HEK293T (cell line): ENCODE data around the gene CCPG1.
"Not testable (repeated sequence)": the region's sequence is repeated elsewhere in the genome, so short reads cannot be mapped to it uniquely, and the experiment has no call there.

Experiments
- CTCF ChIA-PET: fragments of 350-600 bp; formaldehyde crosslinking; extraction: SDS; loops from one replicate; lab custom pipeline; 2021; ENCODE audit warnings: antibody characterized with exemption, inconsistent platforms; lab: Yijun Ruan, JAX
- POLR2A ChIA-PET: fragments of 350-600 bp; formaldehyde crosslinking; extraction: SDS; loops from one replicate; lab custom pipeline; 2020; ENCODE audit warnings: antibody characterized with exemption, inconsistent platforms; lab: Yijun Ruan, JAX
- DNase-seq: peaks from one replicate; pipeline ENCODE4 v3.0.0; 2012; ENCODE audit warnings: mixed read lengths; ENCODE audit errors: extremely low spot score
- ARNT ChIP-seq: fragments of 450-650 bp; IDR thresholded peaks from 2 replicates; pipeline ENCODE4 v1.6.1; 2017; ENCODE audit warnings: mild to moderate bottlenecking
- BHLHE40 ChIP-seq: fragments of 450-650 bp; IDR thresholded peaks from 2 replicates; pipeline ENCODE4 v1.6.1; 2016; ENCODE audit warnings: mild to moderate bottlenecking, moderate library complexity, borderline replicate concordance
- CTBP1 ChIP-seq: fragments of 450-650 bp; IDR thresholded peaks from 2 replicates; pipeline ENCODE4 v1.6.1; 2016; ENCODE audit warnings: borderline replicate concordance
- ELF4 ChIP-seq: fragments of 450-650 bp; IDR thresholded peaks from 2 replicates; pipeline ENCODE4 v1.6.1; 2017; ENCODE audit warnings: antibody characterized with exemption
- FOXA1 ChIP-seq: fragments of 450-650 bp; IDR thresholded peaks from 2 replicates; pipeline ENCODE4 v1.6.1; 2016; ENCODE audit warnings: mild to moderate bottlenecking
- FOXK2 ChIP-seq: fragments of 450-650 bp; IDR thresholded peaks from 2 replicates; pipeline ENCODE4 v1.6.1; 2016; ENCODE audit warnings: mild to moderate bottlenecking
- FOXM1 ChIP-seq: fragments of 450-650 bp; IDR thresholded peaks from 2 replicates; pipeline ENCODE4 v1.6.1; 2017; ENCODE audit warnings: mild to moderate bottlenecking, borderline replicate concordance
- HDGF ChIP-seq: fragments of 450-650 bp; IDR thresholded peaks from 2 replicates; pipeline ENCODE4 v1.6.1; 2017; ENCODE audit warnings: antibody characterized with exemption, borderline replicate concordance
- L3MBTL2 ChIP-seq: fragments of 450-650 bp; conservative IDR thresholded peaks from 2 replicates; pipeline ENCODE4 v1.6.1; 2016; ENCODE audit warnings: mild to moderate bottlenecking
- LEF1 ChIP-seq: fragments of 450-650 bp; IDR thresholded peaks from 2 replicates; pipeline ENCODE4 v1.6.1; 2017; ENCODE audit warnings: mild to moderate bottlenecking, borderline replicate concordance
- NFRKB ChIP-seq: fragments of 450-650 bp; IDR thresholded peaks from 2 replicates; pipeline ENCODE4 v1.6.1; 2016; ENCODE audit warnings: mild to moderate bottlenecking, moderate library complexity
- PKNOX1 ChIP-seq: fragments of 450-650 bp; IDR thresholded peaks from 2 replicates; pipeline ENCODE4 v1.6.1; 2016
- SP1 ChIP-seq: fragments of 450-650 bp; IDR thresholded peaks from 2 replicates; pipeline ENCODE4 v1.6.1; 2017
- SUZ12 ChIP-seq: fragments of 450-650 bp; IDR thresholded peaks from 2 replicates; pipeline ENCODE4 v1.6.1; 2016; ENCODE audit warnings: mild to moderate bottlenecking
- TARDBP ChIP-seq: fragments of 450-650 bp; IDR thresholded peaks from 2 replicates; pipeline ENCODE4 v1.6.1; 2016
- ZNF384 ChIP-seq: fragments of 450-650 bp; IDR thresholded peaks from 2 replicates; pipeline ENCODE4 v1.6.1; 2016

Gene CCPG1

DNA sequence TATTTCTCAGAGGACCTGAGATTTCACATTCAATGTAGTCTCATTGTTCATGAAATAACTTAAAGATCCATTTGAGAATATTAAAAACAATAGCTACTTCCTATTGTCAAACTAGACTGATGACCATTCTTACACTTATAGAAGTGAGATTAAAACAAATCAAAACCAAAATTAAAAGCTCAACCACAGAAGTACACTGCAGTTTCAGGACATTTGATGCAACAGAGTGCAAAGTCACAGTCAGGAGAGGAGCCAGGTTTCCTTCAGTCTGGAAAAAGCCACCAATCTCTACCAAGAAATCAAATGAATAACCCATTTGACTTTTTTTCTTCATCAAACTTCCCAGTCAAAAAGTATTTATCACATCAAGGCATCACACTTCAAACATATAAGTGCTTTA, 5.5 kb downstream of the CCPG1 start:
- ChIA-PET POLR2A (no interaction called here), CTCF (interaction anchor here (1.4 kb wide), 1 partner anchor 33 kb away, joined by 4 read pairs; no protein-coding TSS in a partner anchor)

DNA sequence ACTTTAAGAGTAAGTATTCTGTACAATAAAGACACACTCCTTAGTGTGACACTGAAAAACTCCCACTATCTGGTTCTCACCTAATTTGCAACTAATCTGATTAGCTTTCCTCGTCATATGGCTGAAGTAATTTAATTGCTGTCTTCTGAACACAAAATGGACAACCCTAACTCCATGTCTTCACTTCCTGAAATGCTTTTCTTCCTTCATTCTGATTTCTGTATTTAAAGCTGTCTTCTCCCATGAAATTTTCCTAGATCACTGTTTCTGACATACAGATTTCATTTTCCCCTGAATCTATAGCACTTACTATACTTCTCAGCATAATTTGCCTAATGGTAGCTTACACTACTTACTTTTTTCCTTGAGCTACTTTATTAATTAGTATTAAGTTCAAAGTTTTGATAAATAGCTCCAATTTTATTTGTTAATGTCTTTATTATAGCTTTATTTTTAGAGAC, 6.3 kb downstream of the CCPG1 start:
- TF ChIP-seq FOXA1: no peak
- TF ChIP-seq FOXM1: no peak
- no peak for TF ChIP-seq L3MBTL2
- no peak for TF ChIP-seq FOXK2
- no peak for TF ChIP-seq NFRKB
- TF ChIP-seq TARDBP: no peak
- TF ChIP-seq ELF4: no peak
- no peak for TF ChIP-seq PKNOX1
- TF ChIP-seq SUZ12: no peak
- TF ChIP-seq SP1: no peak
- TF ChIP-seq ARNT: no peak
- no peak for TF ChIP-seq LEF1
- TF ChIP-seq HDGF: no peak
- no peak for TF ChIP-seq CTBP1
- DNase-seq: no peak
- POLR2A ChIA-PET: no interaction called here
- CTCF ChIA-PET: interaction anchor here (1.4 kb wide), 1 partner anchor 34 kb away, joined by 4 read pairs; no protein-coding TSS in a partner anchor

More for the DNA sequence above, 5.5 kb downstream of the CCPG1 start:
- no peak for DNase-seq
- TF ChIP-seq ARNT (no peak), TARDBP (no peak), FOXK2 (no peak), ZNF384 (no peak), ELF4 (no peak)

- DNase-seq, POLR2A ChIA-PET, CTCF ChIA-PET: not testable (repeated sequence)
Observed at GRCh38 chr15:55400050-55400449, 8.1 kb downstream of the CCPG1 start.

- CTCF ChIA-PET: interaction anchor here (0.6 to 1.0 kb wide), 2 partner anchors 9 to 41 kb away, joined by 3 to 7 read pairs; partner anchors contain the start of gene CCPG1
- DNase-seq: no peak
- POLR2A ChIA-PET: no interaction called here
Observed at GRCh38 chr15:55398243-55398642, 9.9 kb downstream of the CCPG1 start.

DNA sequence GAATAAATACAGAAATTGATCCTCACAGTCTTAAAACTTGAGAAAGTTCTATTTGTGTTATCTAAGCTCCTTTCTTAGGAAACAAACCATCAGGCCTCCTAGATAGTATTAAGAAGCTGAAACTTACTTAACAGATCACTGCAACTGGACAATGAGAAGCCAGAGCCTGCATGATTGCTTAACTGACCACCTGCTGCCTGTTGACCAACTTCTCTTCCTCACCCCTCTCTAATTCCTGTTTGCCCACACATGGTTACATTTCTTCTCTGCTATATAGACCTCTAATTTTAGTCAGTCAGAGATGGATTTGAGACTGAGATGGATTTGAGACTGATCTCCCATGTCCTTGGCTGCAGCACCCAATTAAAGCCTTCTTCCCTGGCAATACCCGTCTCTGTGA, 13.5 kb downstream of the CCPG1 start:
- no peak for DNase-seq
- TF ChIP-seq ELF4 (no peak), PKNOX1 (no peak), FOXK2 (no peak), ARNT (no peak), LEF1 (no peak), HDGF (no peak), TARDBP (no peak), BHLHE40 (no peak), NFRKB (no peak), CTBP1 (no peak), FOXM1 (no peak), FOXA1 (no peak), L3MBTL2 (no peak), SUZ12 (no peak), SP1 (no peak), ZNF384 (no peak)
- CTCF ChIA-PET: interaction anchor here (1.0 kb wide), 1 partner anchor 17 kb away, joined by 3 read pairs; no protein-coding TSS in a partner anchor
- POLR2A ChIA-PET: interaction anchor here (0.6 to 0.8 kb wide), 2 partner anchors 14 to 75 kb away, joined by 3 read pairs; partner anchors contain the start of genes CCPG1, PIERCE2, PIGB and PIGBOS1

More at GRCh38 chr15:55398243-55398642, 9.9 kb downstream of the CCPG1 start:
- no peak for TF ChIP-seq FOXA1
- TF ChIP-seq PKNOX1: no peak
- TF ChIP-seq SP1: no peak
- TF ChIP-seq FOXK2: no peak
- no peak for TF ChIP-seq ELF4
- TF ChIP-seq BHLHE40: no peak
- no peak for TF ChIP-seq FOXM1
- no peak for TF ChIP-seq HDGF
- no peak for TF ChIP-seq ARNT
- TF ChIP-seq LEF1: no peak

DNA sequence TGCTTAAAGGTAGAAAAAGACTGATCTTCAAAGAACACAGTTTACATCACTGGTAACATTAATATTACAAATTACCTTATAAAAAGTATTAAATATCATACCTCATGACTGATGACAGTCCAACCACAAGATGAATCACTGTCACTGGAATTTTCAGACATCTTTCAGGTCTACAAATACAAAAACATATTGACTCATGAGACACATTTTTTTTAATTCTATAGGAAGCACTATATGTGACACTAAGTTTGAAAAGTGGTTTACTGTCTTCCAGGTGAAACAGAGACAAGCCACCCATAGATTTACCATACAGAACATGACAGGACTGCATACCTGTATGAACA, 18.9 kb downstream of the CCPG1 start:
- DNase-seq: no peak
- TF ChIP-seq TARDBP: no peak
- TF ChIP-seq ZNF384: no peak
- no peak for TF ChIP-seq BHLHE40
- TF ChIP-seq PKNOX1: no peak
- no peak for TF ChIP-seq LEF1
- TF ChIP-seq ELF4: no peak
- no peak for TF ChIP-seq FOXK2
- no peak for TF ChIP-seq ARNT
- no peak for TF ChIP-seq FOXA1
- TF ChIP-seq SP1: no peak
- no peak for TF ChIP-seq SUZ12
- no peak for TF ChIP-seq L3MBTL2
- TF ChIP-seq FOXM1: no peak
- no peak for TF ChIP-seq HDGF
- TF ChIP-seq NFRKB: no peak
- TF ChIP-seq CTBP1: no peak
- POLR2A ChIA-PET: no interaction called here
- CTCF ChIA-PET: no interaction called here
